Measurements from ENCODE around the gene RNF215.
A peak's percentile ranks its signal among the peaks of the same experiment; 100 is the strongest.

DNA sequence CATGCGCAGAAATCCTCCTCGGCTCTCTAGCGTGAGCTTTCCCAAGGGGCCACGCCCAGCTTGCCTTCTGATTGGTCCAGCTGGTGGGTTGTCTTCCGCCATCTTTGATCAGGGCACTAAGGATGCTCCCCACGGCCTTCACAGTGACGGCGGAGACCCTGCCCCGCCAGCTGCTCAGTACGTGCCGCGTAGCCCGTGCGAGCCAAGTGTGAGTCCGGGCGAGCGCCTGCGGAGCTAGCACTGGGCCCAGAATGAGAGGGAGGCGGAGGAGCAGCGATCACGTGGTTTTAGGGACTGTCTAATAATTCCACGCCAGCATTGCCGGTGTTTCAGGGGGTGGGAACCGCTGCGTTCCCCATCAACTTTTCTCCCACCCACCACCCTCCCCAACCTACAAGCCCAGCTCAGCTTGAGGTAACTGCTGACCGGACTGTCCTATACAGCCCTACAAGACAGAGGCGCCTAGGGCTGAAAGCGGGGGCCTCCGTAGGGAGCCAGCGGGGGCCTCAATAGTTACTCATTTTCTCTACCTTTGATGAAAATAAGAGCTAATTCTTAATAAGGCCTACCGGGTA, 36.8 kb upstream of the RNF215 start:
- TF ChIP-seq HDGF (IDR thresholded peaks at IDR 0.05; ENCODE audit: borderline replicate concordance) (no peak), FOXK2 (IDR thresholded peaks at IDR 0.05) (no peak), FOXM1 (IDR thresholded peaks at IDR 0.05; ENCODE audit: borderline replicate concordance) (peak; percentile 85), TARDBP (IDR thresholded peaks at IDR 0.05) (no peak), ELF4 (IDR thresholded peaks at IDR 0.05) (no peak), ZNF384 (IDR thresholded peaks at IDR 0.05) (no peak), LEF1 (IDR thresholded peaks at IDR 0.05; ENCODE audit: borderline replicate concordance) (no peak), SP1 (IDR thresholded peaks at IDR 0.05) (no peak), NFRKB (IDR thresholded peaks at IDR 0.05) (no peak), ARNT (IDR thresholded peaks at IDR 0.05) (peak; percentile 99)

All from HEK293T (cell line).